Skeletal muscle tissue (tissue), 4 donors: ENCODE results near the gene ADGRG2. TPM values are rescaled to one million over a fixed set of nuclear protein-coding genes. Genes with fewer than 3 reads are reported as not detected.

Source experiments
- H3K27ac ChIP-seq: one replicate; pipeline ENCODE4 v1.7.0; 2013; ENCODE audit warnings: mild to moderate bottlenecking, low read depth, low read length, inconsistent platforms
- H3K27me3 ChIP-seq, 3 donors: one replicate each; pipeline ENCODE4 v1.7.0; 2013; ENCODE audit warnings: low read length in 3 of 3; ENCODE audit not compliant: control insufficient read depth in 3 of 3, insufficient read depth in 3 of 3
- H3K36me3 ChIP-seq, 3 donors: one replicate each; pipeline ENCODE4 v1.7.0; 2013; ENCODE audit warnings: low read length in 3 of 3; ENCODE audit not compliant: control insufficient read depth in 3 of 3, insufficient read depth in 3 of 3
- H3K4me1 ChIP-seq, 3 donors: one replicate each; pipeline ENCODE4 v1.7.0; 2013; ENCODE audit warnings: low read length in 3 of 3, mild to moderate bottlenecking in 3 of 3; ENCODE audit not compliant: control insufficient read depth in 3 of 3, insufficient read depth in 3 of 3
- H3K4me3 ChIP-seq, 3 donors: one replicate each; pipeline ENCODE4 v1.7.0; 2013; ENCODE audit warnings: low read length in 3 of 3
- H3K9ac ChIP-seq, 3 donors: one replicate each; pipeline ENCODE4 v1.7.0; 2013; ENCODE audit warnings: low read length in 3 of 3, mild to moderate bottlenecking in 3 of 3, moderate library complexity in 2 of 3, low read depth in 1 of 3
- H3K9me3 ChIP-seq, 3 donors: one replicate each; pipeline ENCODE4 v1.7.0; 2013; ENCODE audit warnings: low read length in 3 of 3; ENCODE audit not compliant: control insufficient read depth in 3 of 3
- total RNA-seq: library from RNA; depleted of rRNA; stranded (reverse); fragments of >200 nt; gene quantifications from one replicate; pipeline ENCODE4 v1.2.3, GENCODE V29; 2014
- donor health status: Osteomylitis.

ADGRG2 gene
- total RNA-seq, 1 donor from 2014 or later, result 7.8 TPM

- Histone ChIP-seq H3K4me3 (no peak overlapping the region), H3K4me1 (peaks cover 0 to 3% (median 3%) of the 10 kb centered on the region in 3 donors), H3K9me3 (no peaks in the 10 kb centered on the region), H3K36me3 (peaks cover 5 to 15% (median 10%) of the 10 kb centered on the region in 3 donors), H3K27ac (no peak overlapping the region), H3K9ac (no peak overlapping the region), H3K27me3 (no peaks in the 10 kb centered on the region)
These were observed 172.3 kb downstream of the ADGRG2 start for GRCh38 chrX:18949944-18950301.

GRCh38 chrX:18949291-18949943, 172.9 kb downstream of the ADGRG2 start:
- no peaks in the 10 kb centered on the region for H3K27me3 ChIP-seq
- H3K4me3 ChIP-seq, result no peak overlapping the region
- H3K4me1 ChIP-seq, result peaks cover 0 to 3% (median 3%) of the 10 kb centered on the region in 3 donors
- H3K27ac ChIP-seq, result no peak overlapping the region
- H3K9me3 ChIP-seq, result no peaks in the 10 kb centered on the region
- peaks cover 5 to 17% (median 10%) of the 10 kb centered on the region in 3 donors for H3K36me3 ChIP-seq
- no peak overlapping the region for H3K9ac ChIP-seq

GRCh38 chrX:18946611-18947010, 175.7 kb downstream of the ADGRG2 start:
- Histone ChIP-seq H3K9me3 (no peaks in the 10 kb centered on the region), H3K4me3 (no peak overlapping the region), H3K36me3 (peaks cover 2 to 18% (median 17%) of the 10 kb centered on the region in 3 donors), H3K4me1 (peaks cover 0 to 3% (median 3%) of the 10 kb centered on the region in 3 donors), H3K27me3 (no peaks in the 10 kb centered on the region), H3K9ac (no peak overlapping the region), H3K27ac (no peak overlapping the region)

GRCh38 chrX:18946157-18946556, 176.1 kb downstream of the ADGRG2 start:
- Histone ChIP-seq H3K4me3 (no peak overlapping the region), H3K36me3 (peaks cover 3 to 21% (median 14%) of the 10 kb centered on the region in 3 donors), H3K27ac (no peak overlapping the region), H3K27me3 (no peaks in the 10 kb centered on the region), H3K4me1 (peaks cover 0 to 3% (median 3%) of the 10 kb centered on the region in 3 donors), H3K9me3 (no peaks in the 10 kb centered on the region), H3K9ac (no peak overlapping the region)

GRCh38 chrX:18945483-18945882, 176.8 kb downstream of the ADGRG2 start:
- Histone ChIP-seq H3K9me3 (no peaks in the 10 kb centered on the region), H3K4me1 (peaks cover 0 to 3% (median 3%) of the 10 kb centered on the region in 3 donors), H3K9ac (no peak overlapping the region), H3K27ac (no peak overlapping the region), H3K4me3 (no peak overlapping the region), H3K27me3 (no peaks in the 10 kb centered on the region), H3K36me3 (peaks cover 3 to 19% (median 8%) of the 10 kb centered on the region in 3 donors)

- Histone ChIP-seq H3K27me3 (no peaks in the 10 kb centered on the region), H3K9me3 (no peaks in the 10 kb centered on the region), H3K36me3 (peaks cover 3 to 15% (median 8%) of the 10 kb centered on the region in 3 donors), H3K4me3 (no peak overlapping the region), H3K27ac (no peak overlapping the region), H3K4me1 (peaks cover 0 to 3% (median 3%) of the 10 kb centered on the region in 3 donors), H3K9ac (no peak overlapping the region)
These were observed 177.8 kb downstream of the ADGRG2 start for GRCh38 chrX:18944482-18944881.

GRCh38 chrX:18941896-18942295, 180.4 kb downstream of the ADGRG2 start:
- Histone ChIP-seq H3K4me3 (no peak overlapping the region), H3K4me1 (peaks cover 0 to 3% (median 3%) of the 10 kb centered on the region in 3 donors), H3K27ac (no peak overlapping the region), H3K27me3 (no peaks in the 10 kb centered on the region), H3K9ac (no peak overlapping the region), H3K9me3 (no peaks in the 10 kb centered on the region), H3K36me3 (peaks cover 3 to 26% (median 17%) of the 10 kb centered on the region in 3 donors)

Other genes with a start within 250 kb of the ADGRG2 start
- 17.2 TPM for gene PHKA2, start 138.4 kb downstream of the ADGRG2 start, total RNA-seq
- 74.1 TPM for gene PDHA1, start 221.5 kb upstream of the ADGRG2 start, total RNA-seq